ENCODE data around the gene RHOF. TPM values are rescaled to one million over a fixed set of nuclear protein-coding genes. Genes with fewer than 3 reads are reported as not detected.

Gene RHOF
- total and polyA plus RNA-seq, 8 donors, result 3.2 to 105 (median 23.3) TPM

- H3K27ac ChIP-seq, result peak overlapping the region; percentile 49 to 84 (median 76)
- no peaks in the 10 kb centered on the region for H3K27me3 ChIP-seq
- peaks cover 21 to 96% (median 53%) of the 10 kb centered on the region in 4 donors for H3K4me1 ChIP-seq
- H3K36me3 ChIP-seq, result no peaks in the 10 kb centered on the region
- H3K4me3 ChIP-seq, result no peak overlapping the region
- H3K9me3 ChIP-seq, result no peaks in the 10 kb centered on the region
- peak in 1 of 2 donors; percentile 59 for DNase-seq
- intact Hi-C loops (cut with DNase I; ENCODE audit: low total_unique reads), result no loop called here
- whole genome bisulfite sequencing, 5 donors, result 27 to 62% (median 48%) methylated on average over 6 to 7 of the region's 7 CpGs
- TF ChIP-seq CTCF (IDR thresholded peaks at IDR 0.05) (no peak), POLR2A (IDR thresholded peaks at IDR 0.05) (no peak)
These were observed 5.2 kb downstream of the RHOF start for GRCh38 chr12:121788176-121788818.

- no peaks in the 10 kb centered on the region for H3K9me3 ChIP-seq
- peak; percentile 65 to 75 for DNase-seq
- 61 to 73% (median 70%) methylated on average over 16 to 17 of the region's 17 CpGs for WGBS, 5 donors
- peak overlapping the region; percentile 73 to 84 (median 76) for H3K27ac ChIP-seq
- no peak overlapping the region for H3K4me3 ChIP-seq
- no peak for TF ChIP-seq POLR2A (IDR thresholded peaks at IDR 0.05)
- no peak for TF ChIP-seq CTCF (IDR thresholded peaks at IDR 0.05)
- TF ChIP-seq EP300 (IDR thresholded peaks at IDR 0.05), result no peak
- TF ChIP-seq POLR2AphosphoS5 (IDR thresholded peaks at IDR 0.05), result peak in 2 of 3 donors; percentile 25 to 44
- peaks cover 14 to 96% (median 47%) of the 10 kb centered on the region in 4 donors for H3K4me1 ChIP-seq
- intact Hi-C loops (cut with DNase I; ENCODE audit: low total_unique reads), result no loop called here
- H3K36me3 ChIP-seq, result no peaks in the 10 kb centered on the region
- H3K27me3 ChIP-seq, result no peaks in the 10 kb centered on the region
These were observed 6.1 kb downstream of the RHOF start for GRCh38 chr12:121787063-121788025.

- Histone ChIP-seq H3K9me3 (no peaks in the 10 kb centered on the region), H3K4me1 (peaks cover 17 to 96% (median 52%) of the 10 kb centered on the region in 4 donors), H3K27me3 (no peaks in the 10 kb centered on the region), H3K27ac (peak overlapping the region; percentile 73 to 84 (median 76)), H3K36me3 (no peaks in the 10 kb centered on the region), H3K4me3 (no peak overlapping the region)
- WGBS, 5 donors, result 52 to 61% (median 54%) methylated on average over 5 to 6 of the region's 6 CpGs
- peak; percentile 68 to 85 for DNase-seq
- TF ChIP-seq EP300 (IDR thresholded peaks at IDR 0.05) (no peak), POLR2A (IDR thresholded peaks at IDR 0.05) (no peak), POLR2AphosphoS5 (IDR thresholded peaks at IDR 0.05) (peak in 2 of 3 donors; percentile 46 to 72)
- intact Hi-C loops (cut with DNase I; ENCODE audit: low total_unique reads), result no loop called here
These were observed 7.1 kb downstream of the RHOF start for GRCh38 chr12:121786440-121786825.

- intact Hi-C loops (cut with DNase I; ENCODE audit: low total_unique reads), result no loop called here
- peaks cover 17 to 82% (median 48%) of the 10 kb centered on the region in 4 donors for H3K4me1 ChIP-seq
- no peak for TF ChIP-seq POLR2A (IDR thresholded peaks at IDR 0.05)
- TF ChIP-seq POLR2AphosphoS5 (IDR thresholded peaks at IDR 0.05), result peak in 1 of 3 donors; percentile 35
- DNase-seq, result no peak
- H3K4me3 ChIP-seq, result no peak overlapping the region
- H3K9me3 ChIP-seq, result no peaks in the 10 kb centered on the region
- peak overlapping the region in 2 of 5 donors; percentile 76 to 84 for H3K27ac ChIP-seq
- no peaks in the 10 kb centered on the region for H3K27me3 ChIP-seq
- WGBS, 5 donors, result 22 to 44% (median 41%) methylated on average over 6 of the region's 6 CpGs
- peaks cover 3 to 20% (median 14%) of the 10 kb centered on the region in 4 donors for H3K36me3 ChIP-seq
These were observed 9.0 kb downstream of the RHOF start for GRCh38 chr12:121784460-121784859.

- DNase-seq, result no peak
- Histone ChIP-seq H3K4me1 (peaks cover 17 to 75% (median 42%) of the 10 kb centered on the region in 4 donors), H3K27ac (peak overlapping the region in 2 of 5 donors; percentile 76 to 84), H3K9me3 (no peaks in the 10 kb centered on the region), H3K27me3 (no peaks in the 10 kb centered on the region), H3K4me3 (no peak overlapping the region), H3K36me3 (peaks cover 3 to 27% (median 21%) of the 10 kb centered on the region in 4 donors)
- 32 to 75% (median 54%) methylated on average over 6 of the region's 6 CpGs for WGBS, 5 donors
- TF ChIP-seq POLR2A (IDR thresholded peaks at IDR 0.05) (no peak), POLR2AphosphoS5 (IDR thresholded peaks at IDR 0.05) (no peak), EP300 (IDR thresholded peaks at IDR 0.05) (no peak), CTCF (IDR thresholded peaks at IDR 0.05) (no peak)
- intact Hi-C loops (cut with DNase I; ENCODE audit: low total_unique reads), result no loop called here
These were observed 9.7 kb downstream of the RHOF start for GRCh38 chr12:121783766-121784165.

All from stomach (tissue), 9 donors.